HG03066 (cell line): Measurements from ENCODE around the gene LINGO4.

Experiments
- ATAC-seq: cut with Tn5 transposase; IDR thresholded peaks from one replicate; pipeline ENCODE4 v1.9.1; 2021; ENCODE audit warnings: low read depth; ENCODE audit not compliant: unreplicated experiment

Gene LINGO4

DNA sequence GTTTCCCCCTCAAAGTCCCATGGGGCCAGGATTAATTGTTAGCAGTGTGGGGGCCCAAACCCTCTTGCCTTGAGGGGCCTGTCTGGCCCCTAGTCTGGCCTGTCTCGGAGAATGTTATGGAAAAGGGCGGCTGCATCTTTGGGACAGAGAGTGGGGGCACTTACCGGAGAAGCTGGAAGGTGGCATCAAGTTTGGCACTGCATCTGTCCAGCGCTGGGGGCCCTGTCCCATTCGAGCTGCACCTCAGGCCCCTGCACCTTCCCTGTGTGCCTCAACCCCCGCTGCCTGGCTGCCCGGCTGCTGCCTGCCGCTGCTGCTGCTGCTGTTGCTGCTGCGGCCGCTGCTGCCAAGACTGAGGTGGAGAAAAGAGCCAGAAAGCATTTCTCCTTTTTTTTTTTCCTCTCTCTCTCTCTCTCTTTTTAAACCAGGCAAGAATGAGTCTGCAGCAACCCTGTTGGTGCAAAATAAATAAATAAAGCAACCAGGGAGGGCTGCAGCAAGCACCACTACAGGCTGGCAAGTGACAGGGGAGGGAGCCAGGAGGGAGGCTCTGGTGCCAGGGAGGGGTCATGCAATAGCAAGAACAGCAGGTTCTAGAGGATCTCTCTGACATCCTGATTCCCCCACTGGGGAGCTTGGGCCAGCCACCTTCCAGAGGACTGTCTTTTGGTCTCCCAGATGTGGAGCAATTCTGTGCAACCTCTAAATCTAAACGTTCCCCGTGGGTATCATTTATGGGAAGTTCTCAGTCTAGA lies at the start of gene LINGO4:
Gene LINGO4, minus strand, starts transcription at position 354 of the 755 bp plus-strand sequence. CDS start 2,715 bp downstream, outside the sequence.
- no peak for ATAC-seq

DNA sequence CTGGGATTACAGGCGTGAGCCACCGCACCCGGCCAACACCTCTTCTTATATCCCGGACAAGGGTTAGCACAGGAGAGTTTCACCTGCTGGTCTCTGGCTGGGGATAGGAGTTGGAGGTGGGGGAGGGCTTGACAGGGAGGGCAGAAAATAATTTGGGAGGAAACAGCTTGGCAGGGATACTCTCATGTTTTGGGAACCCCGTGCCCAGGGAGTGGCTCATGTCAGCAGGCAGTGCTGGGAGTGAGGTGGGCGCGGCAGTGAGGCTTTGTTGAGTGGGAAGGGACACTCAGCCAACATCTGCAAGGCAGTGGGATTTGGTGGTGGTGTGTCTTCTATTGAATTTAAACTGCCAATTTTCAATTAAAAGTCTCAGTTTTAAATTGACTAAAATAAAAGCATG lies 49.4 kb upstream of the LINGO4 start:
- ATAC-seq = no peak

DNA sequence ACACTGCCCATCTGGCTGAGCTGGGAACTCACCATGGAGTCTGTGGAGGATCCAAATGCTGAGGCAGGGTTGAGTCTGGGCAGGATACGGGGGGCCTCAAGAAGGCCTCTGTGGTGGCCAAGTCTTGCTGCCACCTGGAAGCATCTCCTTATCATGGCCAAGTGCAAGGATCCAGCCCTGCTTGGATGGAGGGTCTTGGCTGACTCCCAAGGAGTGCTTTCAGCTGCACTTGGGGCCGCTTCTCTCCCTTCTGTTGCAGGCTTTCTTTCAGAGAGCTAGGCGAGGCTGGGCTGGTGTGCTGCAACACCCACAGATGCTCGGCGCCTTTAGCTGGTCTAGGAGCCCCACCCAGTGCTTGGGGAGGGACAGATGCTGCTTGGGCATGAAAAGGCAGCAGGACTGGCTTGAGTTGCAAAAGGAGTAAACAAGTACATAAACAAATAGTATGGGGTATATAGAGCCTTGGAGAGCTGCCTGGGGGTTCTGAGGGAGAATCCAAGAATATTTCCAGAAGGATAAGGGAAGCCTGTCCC lies 48.3 kb upstream of the LINGO4 start, which contains the start of gene THEM5:
Gene THEM5, minus strand, starts transcription at position 302 of the 533 bp plus-strand sequence. Its CDS starts 147 bp downstream, at position 155.
- ATAC-seq = no peak

GRCh38 chr1:151852733-151853132 lies 47.5 kb upstream of the LINGO4 start:
- no peak for ATAC-seq

DNA sequence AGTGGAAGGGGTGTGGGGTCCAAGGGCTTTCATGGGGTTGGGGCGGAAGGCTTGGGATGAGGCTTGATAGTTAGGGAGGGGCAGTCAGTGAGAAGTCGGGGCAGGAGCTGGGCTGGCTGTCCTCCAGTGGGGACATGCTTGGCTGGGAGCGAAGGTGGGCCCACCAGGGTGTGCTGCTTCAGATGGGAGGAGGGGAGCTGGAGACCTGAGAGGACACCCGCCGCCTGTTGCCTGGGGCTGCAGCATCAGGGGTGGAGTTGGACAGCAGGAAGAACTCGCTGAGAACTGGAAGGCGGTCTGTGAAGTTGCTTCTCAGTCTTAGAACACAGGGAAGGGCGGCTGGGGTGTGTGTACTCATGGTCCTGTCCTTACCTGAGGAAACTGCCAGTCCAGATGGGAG lies 46.7 kb upstream of the LINGO4 start:
- no peak for ATAC-seq

- no peak for ATAC-seq
These were observed 44.7 kb upstream of the LINGO4 start for GRCh38 chr1:151849871-151850270.

GRCh38 chr1:151849126-151849525 lies 43.9 kb upstream of the LINGO4 start:
- no peak for ATAC-seq

DNA sequence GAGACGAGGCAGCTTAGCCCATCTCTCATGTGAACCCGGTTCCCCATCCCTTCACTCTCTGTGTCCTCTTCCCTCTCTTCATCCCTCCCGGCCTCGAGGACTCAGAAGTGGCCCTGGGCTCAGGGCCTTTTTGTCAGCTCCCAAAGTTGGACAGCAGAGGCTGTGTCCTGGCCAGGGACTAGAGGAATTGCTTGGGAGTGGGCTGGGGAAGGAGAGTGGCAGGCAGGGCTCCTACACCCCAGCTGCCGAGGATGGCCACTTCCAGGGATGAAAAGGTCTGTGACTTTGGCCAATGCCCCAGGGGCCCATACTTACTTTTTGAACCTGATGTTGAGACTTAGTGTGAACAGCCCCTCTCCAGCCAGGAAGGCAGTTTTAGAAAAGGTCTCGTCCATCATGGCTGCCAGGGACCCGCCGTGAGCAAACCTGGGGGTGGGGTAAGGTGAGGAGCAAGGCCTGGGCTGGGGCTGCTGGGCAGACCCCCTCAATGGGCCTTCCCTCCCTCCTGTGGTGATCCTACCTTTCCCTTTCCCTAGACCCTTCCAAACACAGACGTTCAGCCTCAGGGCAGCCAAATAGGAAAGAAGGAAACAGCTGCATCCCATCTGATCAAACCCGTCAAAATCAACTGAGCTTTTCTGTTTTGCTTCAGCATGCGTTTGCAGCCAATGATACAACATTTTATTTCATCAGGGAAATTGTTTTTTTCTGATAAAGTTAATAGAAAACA lies 42.8 kb upstream of the LINGO4 start:
- ATAC-seq = no peak

- ATAC-seq = no peak
These were observed 41.5 kb upstream of the LINGO4 start for GRCh38 chr1:151846686-151847237.

DNA sequence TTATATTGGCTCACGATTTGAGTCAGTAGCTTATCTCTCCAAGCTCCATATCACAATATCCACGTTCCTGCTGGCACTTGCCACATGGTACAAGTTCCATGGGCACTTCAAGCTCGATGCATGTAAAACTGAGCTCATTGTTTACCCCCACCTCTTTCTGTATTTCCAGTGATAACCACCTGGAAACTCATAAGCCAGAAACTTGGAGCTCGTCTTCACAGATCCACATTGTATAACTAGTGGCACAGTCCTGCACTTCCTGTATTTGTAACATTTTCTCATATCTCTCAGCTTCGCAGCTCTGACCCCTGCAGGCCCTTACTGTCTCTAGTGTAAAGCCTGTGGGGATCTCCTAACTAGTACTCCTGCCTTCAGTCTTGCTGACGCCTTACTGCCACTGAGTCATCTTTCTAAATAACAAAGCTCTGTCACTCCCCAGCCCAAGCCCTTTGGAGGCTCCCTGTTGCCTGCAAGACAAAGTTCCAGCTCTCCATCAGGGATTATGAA lies 40.9 kb upstream of the LINGO4 start:
- no peak for ATAC-seq

- no peak for ATAC-seq
These were observed 38.2 kb upstream of the LINGO4 start for GRCh38 chr1:151843398-151843797.

DNA sequence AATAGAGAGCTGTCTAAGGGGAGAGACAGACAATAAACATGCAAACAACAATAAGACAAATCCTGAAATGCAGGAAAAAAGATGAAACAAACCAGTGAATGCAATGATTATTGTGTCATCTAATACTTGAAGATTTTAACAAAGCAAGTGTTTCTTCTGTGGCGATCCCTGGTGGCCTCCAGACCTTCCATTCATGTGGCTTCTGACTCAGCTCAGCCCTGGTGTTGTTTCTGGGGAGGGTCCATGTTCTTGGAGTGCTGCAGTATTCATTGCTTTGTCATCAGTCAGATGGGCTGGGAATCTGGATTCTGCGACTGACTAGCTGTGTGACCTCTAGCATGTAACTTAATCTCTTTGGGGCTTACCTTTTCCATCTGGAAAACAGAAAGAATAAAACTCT lies 35.9 kb upstream of the LINGO4 start:
- no peak for ATAC-seq

GRCh38 chr1:151840421-151840820 lies 35.2 kb upstream of the LINGO4 start:
- ATAC-seq = no peak

DNA sequence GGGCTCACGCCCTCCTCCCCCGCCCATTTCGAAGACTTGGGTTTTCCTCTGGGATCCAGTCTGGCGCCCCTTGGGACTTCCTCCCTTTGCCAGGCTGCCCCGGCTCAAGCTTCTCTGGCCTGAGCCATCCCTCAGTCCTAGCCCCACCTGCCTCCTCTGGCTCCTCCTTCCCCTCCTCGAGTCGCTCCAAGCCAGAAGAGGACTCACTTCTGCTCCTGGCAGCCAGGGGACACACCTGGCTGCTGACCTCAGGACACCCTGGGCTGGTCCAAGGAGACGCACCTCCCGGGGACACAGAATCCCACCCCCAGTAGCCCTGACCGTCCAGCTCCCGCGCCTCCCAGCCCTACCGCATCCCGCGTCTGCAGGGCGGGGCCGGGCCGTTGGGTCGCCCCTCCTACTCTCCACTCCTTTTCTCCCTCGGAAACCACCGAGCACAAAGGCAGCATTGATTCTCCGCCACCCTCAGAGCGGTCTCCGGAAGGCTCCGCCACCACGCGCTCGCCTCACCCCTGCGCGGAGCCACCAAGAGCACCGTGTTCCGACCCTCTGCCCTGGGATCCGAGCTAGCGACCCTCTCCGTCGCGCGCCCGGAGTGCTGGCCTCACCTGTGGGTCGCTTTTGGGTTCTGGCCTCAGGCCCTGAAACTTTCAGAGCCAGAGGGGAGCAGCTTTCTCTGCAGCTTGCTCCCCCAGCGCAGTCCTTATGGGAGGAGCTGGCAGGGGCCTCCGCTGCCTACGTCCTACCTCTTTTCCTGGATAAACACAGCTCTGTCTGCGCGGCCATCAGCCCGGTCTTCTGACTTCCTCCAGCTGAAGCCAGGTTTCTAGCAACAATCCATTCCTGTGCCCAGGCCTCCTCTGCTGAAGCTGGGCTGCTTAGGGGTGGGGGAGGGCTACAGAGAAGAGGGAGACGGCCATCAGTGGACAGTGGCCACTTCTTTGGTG lies 34.5 kb upstream of the LINGO4 start, which contains the start of gene C2CD4D:
Gene C2CD4D, minus strand, starts transcription at position 364 of the 947 bp plus-strand sequence. CDS start 831 bp downstream, outside the sequence.
- no peak for ATAC-seq

DNA sequence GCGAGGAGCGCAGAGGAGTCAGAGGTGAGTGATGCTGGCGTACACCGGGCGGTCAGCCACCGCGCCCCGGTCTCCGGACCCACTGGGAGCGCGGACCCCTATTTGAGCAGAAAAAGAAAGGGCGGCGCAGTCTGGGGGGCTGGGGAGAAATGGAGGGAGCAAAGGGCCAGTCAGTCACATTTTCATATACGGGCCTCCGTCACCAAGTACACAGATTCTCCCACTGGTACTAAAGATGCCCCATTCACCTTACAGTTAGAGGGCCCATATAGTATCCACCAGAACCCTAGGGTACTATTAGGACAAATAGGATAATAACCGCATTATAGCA lies 33.8 kb upstream of the LINGO4 start:
- ATAC-seq = no peak

- ATAC-seq = no peak
These were observed 33.2 kb upstream of the LINGO4 start for GRCh38 chr1:151838222-151839081.

DNA sequence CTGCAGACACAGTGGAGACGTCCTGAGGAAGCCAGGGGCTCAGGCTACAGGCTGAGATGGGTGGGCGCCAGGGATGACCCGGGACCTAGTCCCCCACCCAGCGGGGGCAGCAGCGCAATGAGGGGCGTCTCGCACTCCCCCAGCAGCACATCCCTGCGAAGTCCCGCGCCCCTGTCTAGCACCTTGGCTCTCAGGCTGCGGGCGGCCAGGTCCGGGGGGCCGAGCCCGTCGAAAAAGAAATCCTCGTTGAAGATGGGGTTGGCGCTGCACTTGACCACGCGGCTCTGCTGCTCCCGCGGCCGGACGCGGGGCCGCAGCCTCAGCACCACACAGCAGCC lies 32.6 kb upstream of the LINGO4 start:
- no peak for ATAC-seq

GRCh38 chr1:151837197-151837596 lies 32.0 kb upstream of the LINGO4 start:
- ATAC-seq = no peak

GRCh38 chr1:151835596-151835995 lies 30.4 kb upstream of the LINGO4 start:
- no peak for ATAC-seq
